SHP77 treated with DMSO at 0.1 percent for 48 hours (cell line): ENCODE data around the gene MRPL53.

Experiments used
- DNase-seq: peaks from one replicate; lab custom pipeline; 2025; lab: John Stamatoyannopoulos, UW

The MRPL53 gene

GRCh38 chr2:74472086-74472944, at the start of gene MRPL53:
TSS of gene MRPL53 (minus strand) at chr2:74472680. CDS start at chr2:74472660, 20 bp downstream.
- peak; percentile 86 for DNase-seq

- no peak for DNase-seq
Observed at GRCh38 chr2:74516650-74517049, 44.2 kb upstream of the MRPL53 start.

GRCh38 chr2:74515981-74516633, 43.6 kb upstream of the MRPL53 start:
- DNase-seq, result no peak

- DNase-seq, result no peak
Observed at GRCh38 chr2:74515271-74515980, 42.9 kb upstream of the MRPL53 start.

GRCh38 chr2:74514368-74515270, 42.1 kb upstream of the MRPL53 start, which contains the start of gene TLX2:
TSS of gene TLX2 (plus strand) at chr2:74514450. CDS start at chr2:74514807, 357 bp downstream.
- no peak for DNase-seq

DNA sequence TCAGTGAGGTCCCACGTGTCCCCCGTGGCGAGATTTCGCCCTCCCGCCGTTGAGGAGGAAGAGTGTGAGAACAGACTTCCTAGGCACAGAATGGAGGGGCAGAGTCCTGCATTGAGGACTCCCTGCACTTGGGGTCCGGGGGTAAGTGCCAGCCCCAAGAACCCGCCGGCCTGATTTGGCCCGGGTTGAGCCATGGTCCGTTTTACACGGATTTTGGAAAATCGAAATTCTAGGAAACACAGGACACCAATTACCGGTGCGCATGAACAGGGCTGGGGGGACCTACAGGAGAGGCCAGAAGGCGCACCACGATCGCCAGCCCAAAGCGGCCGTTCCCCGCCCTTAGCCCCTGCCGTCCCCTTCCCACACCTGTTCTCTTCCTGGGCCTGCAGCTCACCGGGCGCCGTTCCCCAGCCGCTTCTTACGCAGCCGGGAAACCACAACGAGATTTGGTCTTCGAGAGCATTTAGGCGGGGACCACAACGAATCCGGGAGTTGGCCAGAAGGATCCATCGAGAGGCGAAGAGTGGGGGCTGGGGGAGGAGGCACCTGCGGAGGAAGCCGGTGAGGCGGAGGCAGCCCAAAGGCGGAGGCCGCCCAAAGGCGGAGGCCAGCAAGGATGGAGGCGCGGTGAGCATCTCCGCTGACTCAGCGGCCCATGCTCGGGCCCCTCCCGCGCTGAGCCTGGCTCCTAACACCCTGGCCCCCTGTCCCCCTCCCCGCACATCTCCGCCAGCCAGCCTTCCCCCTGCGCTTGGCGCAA, 41.3 kb upstream of the MRPL53 start:
- no peak for DNase-seq

DNA sequence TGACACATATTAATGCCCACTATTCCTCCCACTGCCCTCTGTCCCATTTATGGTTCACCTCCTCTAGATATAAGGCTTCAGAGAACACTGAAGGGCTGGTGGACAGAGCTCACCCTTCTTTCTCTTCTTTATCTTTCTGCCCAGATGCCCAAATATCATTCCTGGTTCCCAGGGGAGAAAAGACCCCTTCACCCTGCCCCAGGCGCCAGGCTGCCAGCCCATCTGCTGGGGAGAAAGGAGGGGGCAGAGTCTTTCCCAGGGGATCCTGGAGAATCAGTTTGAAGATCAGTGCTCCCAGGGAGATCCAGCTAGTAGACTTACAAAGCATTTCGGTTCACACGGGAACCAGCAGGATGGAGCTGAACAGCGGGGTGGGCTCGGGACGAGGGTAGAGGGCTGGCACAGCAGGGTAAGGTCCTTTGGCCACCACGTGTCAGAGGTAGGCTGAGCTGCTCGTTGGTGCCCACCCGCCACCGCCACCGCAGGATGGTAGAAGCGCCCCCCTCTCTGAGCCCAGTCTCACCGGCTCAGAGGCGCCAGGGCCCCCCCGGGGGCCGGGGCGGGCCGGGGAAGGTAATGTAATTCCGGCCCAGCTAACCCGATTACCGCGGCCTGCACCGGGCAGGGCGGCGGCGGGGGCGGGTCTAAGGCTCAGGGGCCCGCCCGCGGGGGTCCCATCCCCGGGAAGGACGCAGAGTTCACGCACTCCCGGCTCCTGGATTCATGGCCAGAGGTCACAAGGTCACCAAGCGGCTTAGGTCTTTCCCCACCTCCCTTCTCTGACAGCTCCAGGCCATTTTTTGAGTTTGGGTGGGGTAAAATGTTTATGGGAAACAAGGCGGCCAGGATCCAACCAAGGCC, 40.5 kb upstream of the MRPL53 start:
- DNase-seq, result no peak

GRCh38 chr2:74511104-74511989, 38.9 kb upstream of the MRPL53 start:
- no peak for DNase-seq

DNA sequence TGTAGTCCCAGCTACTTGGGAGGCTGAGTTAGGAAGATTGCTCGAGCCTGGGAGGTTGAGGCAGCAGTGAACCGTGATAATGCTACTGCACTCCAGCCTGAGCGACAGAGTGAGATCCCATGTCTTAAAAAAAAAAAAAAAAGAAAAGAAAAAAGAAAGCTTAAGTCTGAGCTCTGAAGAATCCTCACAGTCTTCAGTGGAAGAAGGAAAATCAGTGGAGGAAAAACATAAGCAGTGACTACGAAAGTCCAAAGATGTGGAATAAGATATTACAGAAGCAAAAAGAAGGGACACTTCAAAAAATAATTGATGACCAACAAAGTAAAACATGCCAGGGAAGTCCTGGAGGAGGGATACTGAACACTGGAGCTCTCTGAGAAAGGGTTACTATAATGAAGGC, 37.8 kb upstream of the MRPL53 start:
- DNase-seq, result no peak

- DNase-seq, result no peak
Observed at GRCh38 chr2:74507926-74508520, 35.5 kb upstream of the MRPL53 start.

- peak; percentile 96 for DNase-seq
Observed at GRCh38 chr2:74507145-74507925, 34.9 kb upstream of the MRPL53 start, which contains the start of gene PCGF1. TSS of gene PCGF1 (minus strand) at chr2:74507695. CDS start at chr2:74507668, 27 bp downstream.

GRCh38 chr2:74505448-74506246, 33.2 kb upstream of the MRPL53 start:
- DNase-seq, result no peak

GRCh38 chr2:74504591-74504990, 32.1 kb upstream of the MRPL53 start:
- no peak for DNase-seq

DNA sequence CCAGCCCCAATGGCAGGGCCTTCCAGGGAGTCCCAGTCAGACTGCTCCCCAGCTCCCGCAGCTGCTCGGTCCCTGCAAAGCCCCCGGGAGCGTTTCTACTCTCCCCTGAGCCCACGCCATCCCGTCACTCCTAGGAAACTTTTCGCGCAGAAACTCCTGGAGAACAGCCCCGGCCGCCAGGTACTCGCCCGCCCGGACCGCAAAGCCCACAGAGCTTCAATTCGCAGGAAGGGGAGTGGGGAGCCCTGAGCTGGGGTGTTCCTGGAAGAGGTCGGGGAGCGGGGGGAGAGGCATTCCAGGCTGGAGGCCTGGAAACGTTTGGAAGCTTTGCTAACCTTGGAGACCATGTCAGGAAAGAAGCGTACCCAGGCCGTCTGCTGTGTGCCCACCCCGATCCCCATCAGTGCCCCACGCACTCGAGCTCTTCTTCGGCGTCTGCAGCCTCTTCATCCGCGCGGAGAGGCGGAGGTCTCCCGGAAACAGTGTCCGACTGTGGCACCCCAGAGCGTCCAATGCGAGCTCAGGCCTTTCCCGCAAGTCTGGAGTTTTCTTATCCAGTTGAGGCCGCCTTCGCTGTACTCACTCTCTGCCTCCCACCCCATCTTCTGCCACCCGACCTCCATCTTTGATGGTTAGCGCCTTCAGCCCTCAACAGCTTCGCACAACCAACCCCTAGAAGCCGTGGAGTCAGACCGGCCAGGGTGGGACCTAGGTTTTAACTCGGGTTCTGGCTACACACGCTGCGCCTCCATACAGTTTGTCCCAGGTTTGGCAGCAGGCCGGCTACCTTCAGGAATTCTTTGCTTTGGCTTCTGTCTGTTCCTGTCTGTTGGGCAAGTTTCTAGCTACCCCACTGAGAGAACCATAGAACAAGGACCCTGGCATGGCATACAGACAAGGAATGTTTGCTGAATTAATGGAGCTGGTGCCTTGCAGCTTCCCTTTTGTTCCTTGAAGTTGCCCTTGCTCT, 31.3 kb upstream of the MRPL53 start:
- DNase-seq, result no peak

DNA sequence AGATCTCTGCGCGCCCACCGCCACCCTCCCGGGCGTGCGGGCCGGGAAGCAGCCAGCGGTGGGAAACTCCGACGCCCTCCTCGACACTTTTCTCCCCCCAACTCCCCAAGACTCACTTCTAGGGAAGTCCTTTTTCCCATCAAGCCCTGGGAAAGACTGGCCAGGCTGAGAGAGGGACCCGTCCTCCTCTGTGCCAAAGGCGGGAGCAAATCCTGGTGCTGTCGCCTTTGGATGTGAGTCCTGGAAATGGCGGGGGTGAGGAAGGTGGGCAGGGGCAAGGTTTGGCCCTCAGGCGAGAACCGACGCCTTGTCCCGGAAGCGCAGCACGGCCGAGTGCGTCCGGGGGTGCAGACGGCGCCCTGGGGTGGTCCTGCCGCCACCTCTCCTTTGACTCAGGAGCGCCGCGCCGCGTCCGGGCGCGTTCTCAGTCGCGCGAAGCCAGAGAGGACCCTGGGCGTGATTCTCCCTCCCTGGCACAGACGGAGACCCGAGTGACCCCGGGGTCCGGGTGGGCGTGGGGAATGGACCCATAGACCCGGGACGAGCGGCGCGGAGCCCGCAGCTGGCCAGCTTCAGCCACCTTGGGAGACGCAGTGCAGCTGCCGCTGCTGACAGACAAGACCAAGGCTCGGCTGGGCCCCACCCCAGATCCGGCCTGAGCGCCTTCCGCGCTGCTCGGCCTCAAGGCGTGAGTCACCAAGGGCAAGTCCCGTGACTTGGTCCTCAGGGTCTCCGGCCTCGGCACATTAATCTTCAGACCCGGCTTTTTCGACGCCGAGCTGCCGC, 30.4 kb upstream of the MRPL53 start:
- DNase-seq, result no peak
